GM21526 (cell line): Measurements from ENCODE around the gene ITGA8.
"Not testable (repeated sequence)": the region's sequence is repeated elsewhere in the genome, so short reads cannot be mapped to it uniquely, and the experiment has no call there.

Experiments used
- ATAC-seq: cut with Tn5 transposase; IDR thresholded peaks from one replicate; pipeline ENCODE4 v1.9.1; 2021; ENCODE audit warnings: moderate library complexity; ENCODE audit not compliant: unreplicated experiment, low FRiP score

The ITGA8 gene

DNA sequence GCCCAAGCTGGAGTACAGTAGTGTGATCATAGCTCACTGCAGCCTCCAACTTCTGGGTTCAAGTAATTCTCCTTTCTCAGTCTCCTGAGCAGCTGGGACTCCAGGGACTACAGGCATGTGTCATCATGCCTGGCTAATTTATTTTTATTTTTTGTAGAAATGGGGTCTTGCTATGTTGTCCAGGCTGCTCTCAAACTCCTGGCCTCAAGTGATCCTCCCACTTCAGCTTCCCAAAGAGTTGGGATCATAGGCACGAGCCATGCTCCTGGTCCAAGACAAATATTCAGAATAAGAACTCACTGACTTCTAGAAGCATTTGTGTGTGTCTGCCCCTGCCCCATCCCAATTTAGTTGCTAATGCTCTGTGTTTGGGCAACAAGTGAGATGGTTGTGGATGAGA, 151.8 kb downstream of the ITGA8 start:
- ATAC-seq = no peak

- no peak for ATAC-seq
Measured at GRCh38 chr10:15563246-15563645, 156.5 kb downstream of the ITGA8 start.

DNA sequence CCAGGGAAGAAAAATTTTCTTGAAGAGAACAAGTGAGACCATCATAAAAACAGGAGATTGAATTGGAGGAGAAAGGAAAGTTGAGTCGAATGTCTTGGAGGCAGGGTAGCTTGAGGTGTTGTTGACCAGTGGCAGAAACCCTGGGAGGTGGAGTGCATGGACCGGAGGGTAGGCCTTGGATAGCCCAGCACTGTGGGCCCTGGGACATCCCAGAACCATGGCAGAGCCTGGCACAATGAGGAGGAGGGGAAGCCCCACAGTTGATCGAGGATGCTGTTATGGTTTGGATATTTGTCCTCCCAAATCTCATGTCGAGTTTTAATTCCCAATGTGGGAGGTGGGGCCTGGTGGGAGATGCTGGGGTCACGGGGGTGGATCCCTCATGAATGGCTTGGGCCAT, 157.1 kb downstream of the ITGA8 start:
- no peak for ATAC-seq

DNA sequence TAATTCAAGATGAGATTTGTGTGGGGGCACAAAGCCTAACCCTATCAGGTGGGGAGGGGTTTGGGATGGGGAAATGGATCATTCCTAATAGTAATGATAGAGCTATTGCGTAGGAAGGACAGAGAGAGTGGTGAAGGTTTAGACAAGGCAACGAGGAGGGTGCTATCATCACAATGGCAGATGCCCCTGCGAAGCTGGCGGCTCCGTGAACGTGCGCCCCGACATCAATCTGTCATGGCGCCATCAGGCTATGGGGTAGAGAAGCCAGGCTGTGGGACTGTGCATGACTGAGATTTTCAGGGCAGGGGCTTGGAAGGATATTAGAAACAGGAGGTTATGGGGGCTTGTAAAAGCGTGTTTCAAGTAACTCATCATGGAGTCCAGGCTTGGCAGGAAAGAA, 157.6 kb downstream of the ITGA8 start:
- no peak for ATAC-seq

DNA sequence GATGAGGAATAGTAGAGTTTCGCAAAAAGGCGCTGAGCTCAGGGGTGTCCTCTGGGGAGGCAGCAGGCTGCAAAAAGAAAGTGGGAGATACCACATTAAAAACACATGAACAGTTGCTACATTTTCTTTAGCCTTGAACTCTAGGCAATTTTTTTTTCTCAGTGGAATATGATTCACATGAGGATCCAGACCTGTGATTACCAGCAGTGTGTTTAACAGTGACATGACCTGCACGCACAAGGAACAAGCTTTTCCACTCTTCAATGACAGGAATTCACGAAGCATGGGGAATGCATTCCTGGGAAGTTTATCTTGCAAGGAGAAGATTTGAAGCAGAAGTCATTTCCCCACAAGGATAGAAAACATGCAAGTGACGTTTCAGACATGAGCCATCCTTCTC, 161.6 kb downstream of the ITGA8 start:
- no peak for ATAC-seq

DNA sequence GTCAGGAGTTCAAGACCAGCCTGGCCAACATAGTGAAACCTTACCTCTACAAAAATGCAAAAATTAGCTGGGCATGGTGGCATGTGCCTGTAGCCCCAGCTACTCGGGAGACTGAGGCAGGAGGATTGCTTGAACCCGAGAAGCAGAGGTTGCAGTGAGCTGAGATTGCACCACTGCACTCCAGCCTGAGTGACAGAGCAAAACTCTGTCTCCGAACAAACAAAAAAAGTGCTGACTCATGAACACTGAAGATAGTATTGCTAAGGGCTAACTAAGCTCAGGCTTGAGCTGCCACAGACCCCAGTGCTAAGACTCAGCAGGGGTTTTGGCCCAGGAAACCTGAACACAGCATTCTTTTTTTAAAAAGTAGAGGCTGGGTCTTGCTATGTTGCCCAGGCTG, 162.6 kb downstream of the ITGA8 start:
- ATAC-seq = not testable (repeated sequence)

GRCh38 chr10:15550950-15551349, 168.8 kb downstream of the ITGA8 start:
- ATAC-seq = no peak

DNA sequence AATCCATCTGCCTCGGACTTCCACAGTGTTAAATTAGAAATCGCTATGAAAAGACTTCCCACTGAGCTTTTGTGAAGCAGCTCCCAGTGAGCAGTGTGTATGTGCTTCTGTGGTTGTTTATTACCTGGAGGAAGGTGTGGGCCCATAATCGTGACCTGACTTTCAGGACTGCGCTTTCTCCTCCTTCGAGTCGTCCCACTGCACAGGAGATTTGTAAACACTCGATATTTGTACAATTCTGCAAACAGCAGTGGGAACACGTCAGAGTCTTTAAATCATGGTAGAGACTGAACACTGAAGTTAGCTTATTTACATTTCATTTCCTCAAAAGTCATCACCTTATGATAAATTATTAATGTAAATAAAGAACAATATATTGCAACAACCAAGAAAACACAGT, 171.4 kb downstream of the ITGA8 start:
- ATAC-seq = no peak

- ATAC-seq = no peak
Measured at GRCh38 chr10:15546606-15547005, 173.1 kb downstream of the ITGA8 start.

DNA sequence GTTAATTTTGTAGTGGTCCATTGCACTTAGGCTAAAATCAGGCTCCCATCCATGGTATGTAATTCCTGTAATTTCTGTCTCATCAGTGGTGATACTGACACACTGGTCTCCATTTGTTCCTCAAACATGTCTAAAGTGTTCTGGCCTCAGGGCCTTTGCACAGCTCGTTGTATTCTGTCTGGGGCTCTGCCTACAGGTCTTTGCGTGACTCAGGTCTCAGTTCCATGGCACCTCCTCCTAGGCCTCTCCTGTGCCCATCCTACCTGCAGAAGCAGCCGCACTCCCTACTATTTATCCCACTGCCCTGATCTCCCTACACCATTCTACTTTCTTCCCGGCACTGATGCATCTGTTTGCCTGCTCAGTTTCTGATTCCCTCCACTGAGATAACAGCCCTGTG, 173.8 kb downstream of the ITGA8 start:
- ATAC-seq = no peak

- ATAC-seq = no peak
Measured at GRCh38 chr10:15545266-15545665, 174.5 kb downstream of the ITGA8 start.

DNA sequence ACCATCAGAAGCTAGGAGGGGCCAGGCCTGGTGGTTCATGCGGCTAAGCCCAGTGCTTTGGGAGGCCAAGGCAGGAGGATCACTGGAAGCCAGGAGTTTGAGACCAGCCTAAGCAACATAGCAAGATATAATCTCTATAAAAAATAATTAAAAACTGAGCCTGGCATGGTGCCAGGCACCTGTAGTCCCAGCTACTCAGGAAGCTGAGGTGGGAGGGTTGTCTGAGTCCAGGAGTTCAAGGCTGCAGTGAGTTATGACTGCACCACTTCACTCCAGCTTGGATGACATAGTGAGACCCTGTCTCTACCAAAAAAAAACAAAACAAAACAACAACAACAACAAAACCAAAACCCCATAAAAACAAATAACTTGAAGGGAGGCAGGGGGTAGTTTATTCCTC, 175.7 kb downstream of the ITGA8 start:
- ATAC-seq = no peak

- ATAC-seq = no peak
Measured at GRCh38 chr10:15542817-15543216, 176.9 kb downstream of the ITGA8 start.

GRCh38 chr10:15541376-15541775, 178.3 kb downstream of the ITGA8 start:
- ATAC-seq = no peak

DNA sequence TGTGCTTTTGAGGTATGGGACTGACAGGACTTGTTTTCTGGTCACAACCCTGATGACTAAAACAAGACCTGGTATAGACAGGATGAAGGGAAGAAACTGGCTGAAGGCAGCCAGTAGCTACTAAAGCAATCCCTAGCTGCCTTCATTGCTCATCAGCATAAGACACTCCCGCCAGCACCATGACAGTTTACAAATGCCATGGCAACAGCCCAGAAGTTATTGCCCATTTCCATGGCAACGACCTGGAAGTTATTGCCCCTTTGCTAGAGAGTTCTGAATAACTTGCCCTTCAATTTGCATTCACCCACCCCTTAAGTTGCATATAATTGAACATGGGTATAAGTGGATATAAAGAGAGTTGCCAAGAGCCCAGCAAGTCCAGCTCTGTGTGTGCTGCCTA, 179.0 kb downstream of the ITGA8 start:
- no peak for ATAC-seq

DNA sequence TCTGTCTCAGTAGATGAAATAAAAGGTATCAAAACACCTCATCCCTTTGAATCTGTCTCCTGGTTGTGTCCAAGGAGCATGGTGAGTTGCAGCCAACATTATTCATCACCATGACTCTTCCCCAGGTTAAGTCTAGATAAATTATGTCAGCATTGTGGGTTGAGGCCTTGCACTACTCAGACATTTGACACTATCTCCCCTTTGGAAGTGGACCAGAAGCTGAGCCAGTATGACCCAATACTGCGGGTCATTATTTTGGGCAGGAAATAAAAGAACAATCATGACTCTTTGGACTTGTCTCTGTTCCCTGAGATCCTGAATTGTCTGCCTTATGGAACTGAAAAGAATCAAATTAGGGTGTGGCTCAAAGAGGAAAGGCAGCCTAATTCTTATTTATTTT, 180.5 kb downstream of the ITGA8 start:
- no peak for ATAC-seq

DNA sequence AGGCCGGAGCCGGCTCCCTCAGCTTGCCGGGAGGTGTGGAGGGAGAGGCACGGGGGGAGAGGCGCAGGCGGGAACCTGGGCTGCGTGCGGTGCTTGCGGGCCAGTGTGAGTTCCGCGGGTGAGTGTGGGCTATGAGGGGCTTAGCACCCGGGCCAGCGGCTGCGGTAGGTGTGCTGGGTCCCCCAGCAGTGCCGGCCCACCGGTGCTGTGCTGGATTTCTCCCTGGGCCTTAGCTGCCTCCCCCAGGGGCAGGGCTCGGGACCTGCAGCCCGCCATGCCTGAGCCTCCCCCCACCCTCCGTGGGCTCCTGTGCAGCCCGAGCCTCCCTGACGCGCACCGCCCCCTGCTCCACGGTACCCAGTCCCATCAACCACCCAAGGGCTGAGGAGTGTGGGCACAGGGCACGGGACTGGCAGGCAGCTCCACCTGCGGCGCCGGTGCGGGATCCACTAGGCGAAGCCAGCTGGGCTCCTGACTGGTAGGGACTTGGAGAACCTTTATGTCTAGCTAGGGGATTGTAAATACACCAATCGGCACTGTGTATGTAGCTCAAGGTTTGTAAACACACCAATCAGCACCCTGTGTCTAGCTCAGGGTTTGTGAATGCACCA, 184.7 kb downstream of the ITGA8 start:
- ATAC-seq = not testable (repeated sequence)

DNA sequence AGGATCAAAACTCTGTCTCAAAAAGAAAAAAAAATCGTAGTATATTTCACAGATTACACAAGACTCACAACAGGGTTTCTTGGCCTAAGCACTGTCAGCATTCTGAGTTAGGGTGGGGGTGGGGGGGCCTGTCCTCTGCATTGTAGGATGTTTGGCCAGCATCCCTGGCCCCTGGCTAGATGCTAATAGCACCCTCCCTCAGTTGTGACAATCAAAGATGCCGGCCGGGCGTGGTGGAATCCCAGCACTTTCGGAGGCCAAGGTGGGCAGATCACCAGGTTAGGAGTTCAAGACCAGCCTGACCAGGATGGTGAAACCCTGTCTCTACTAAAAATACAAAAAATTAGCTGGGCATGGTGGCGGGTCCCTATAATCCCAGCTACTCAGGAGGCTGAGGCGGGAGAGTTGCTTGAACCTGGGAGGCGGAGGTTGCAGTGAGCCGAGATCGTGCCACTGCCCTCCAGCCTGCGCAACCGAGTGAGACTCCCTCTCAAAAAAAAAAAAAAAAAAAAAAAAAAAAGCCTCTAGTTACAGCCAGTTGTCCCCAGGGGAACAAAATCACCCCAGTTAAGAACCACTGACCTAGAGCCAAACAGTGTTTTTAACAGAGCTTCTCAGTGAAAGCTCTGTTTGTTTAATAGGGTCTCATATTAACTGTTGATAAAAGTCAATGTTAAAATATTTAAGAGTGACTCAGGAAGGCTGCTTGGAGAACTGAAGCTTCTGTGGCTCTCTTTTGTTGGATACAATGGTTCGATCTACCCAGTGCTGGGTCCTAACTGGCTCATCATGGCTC, 187.6 kb downstream of the ITGA8 start:
- no peak for ATAC-seq

- ATAC-seq = no peak
Measured at GRCh38 chr10:15528859-15529239, 190.9 kb downstream of the ITGA8 start.

GRCh38 chr10:15526754-15527153, 193.0 kb downstream of the ITGA8 start:
- ATAC-seq = no peak

DNA sequence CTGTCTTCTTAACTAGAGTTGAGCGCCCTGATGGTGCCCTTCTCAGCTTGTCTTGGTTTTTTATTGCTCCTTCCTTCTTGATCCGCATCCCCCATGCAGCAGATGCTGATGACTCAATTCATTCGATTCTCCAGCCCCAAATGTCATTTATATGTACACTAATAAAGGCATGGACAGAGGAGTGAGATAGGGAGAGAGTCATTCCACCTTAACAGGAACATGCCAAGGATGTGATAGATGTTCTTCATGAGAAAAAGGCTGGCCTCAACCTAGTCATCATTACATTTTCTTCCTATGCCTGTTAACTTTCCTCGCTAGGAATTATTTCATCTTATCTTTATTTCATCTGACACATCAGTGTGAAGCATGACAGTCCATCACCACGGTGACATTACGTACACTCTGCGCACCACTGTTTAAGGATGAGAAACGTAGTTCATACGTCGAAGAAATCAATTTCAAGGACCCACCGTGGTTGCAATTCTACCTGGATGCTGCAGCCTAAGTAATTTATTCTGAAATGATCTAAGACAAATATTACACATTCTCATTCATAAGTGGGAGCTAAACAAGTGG, 198.3 kb downstream of the ITGA8 start:
- ATAC-seq = no peak

DNA sequence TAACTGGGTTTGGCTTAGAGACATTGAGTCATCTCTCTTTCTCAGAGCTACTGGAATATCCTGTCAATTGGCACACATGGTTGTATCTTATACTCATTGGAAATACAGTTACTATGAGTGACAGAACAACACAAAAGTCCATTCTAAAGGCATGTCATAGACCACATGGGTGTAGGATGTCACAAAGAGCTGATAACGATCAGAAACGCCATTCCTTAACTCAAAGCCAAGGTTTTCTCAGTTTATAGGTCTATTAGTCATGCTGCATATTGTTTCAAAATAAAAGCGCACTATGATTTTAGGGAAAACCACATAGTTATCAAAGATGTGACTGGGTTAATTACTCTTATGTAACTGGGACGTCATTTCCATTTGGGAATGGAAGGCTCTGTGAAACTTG, 201.5 kb downstream of the ITGA8 start:
- ATAC-seq = no peak
